DND-41 (cell line): ENCODE measurements around the gene SDK2.

Experiments
- EZH2 ChIP-seq: IDR thresholded peaks from 3 replicates; pipeline ENCODE4 v1.6.1; 2012; ENCODE audit warnings: borderline replicate concordance, low read depth, mild to moderate bottlenecking, moderate library complexity, low read length, inconsistent platforms; ENCODE audit not compliant: severe bottlenecking
- TF ChIP-seq, protein P1 (sequence below): IDR thresholded peaks from 2 replicates; pipeline ENCODE4 v1.5.1; 2012; ENCODE audit warnings: borderline replicate concordance, low read length, moderate library complexity, mild to moderate bottlenecking; ENCODE audit not compliant: poor library complexity, severe bottlenecking; ENCODE audit errors: extremely low read depth

DNA sequence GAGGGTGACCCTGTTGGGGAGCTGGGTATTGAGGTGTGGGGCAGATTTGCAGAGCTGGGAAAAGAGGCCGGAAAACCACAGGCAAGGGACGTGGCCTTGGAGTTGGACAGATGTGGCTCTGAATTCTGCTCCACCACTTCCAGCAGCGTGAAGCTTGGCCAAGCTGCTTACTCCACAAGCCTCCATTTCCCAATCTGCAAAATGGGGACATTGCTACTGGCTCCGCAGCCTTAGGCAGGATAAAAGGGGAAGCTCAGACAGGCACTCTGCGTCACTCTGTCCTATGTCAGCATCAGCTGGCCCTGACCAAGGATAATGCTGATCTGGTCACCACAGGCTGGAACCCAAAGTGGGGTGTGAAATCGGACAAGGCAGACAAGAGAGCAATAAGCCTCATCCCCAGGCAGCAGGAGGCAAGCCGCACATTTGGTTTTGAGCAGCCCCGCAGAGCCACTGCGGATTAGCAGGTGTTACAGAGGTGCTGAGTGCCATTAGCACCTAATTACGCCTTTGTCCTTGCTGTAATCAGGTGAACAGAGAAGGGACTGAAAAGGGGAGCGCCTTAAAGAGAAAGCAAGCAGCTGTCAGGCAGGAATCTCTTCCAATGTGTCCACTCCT, 54.8 kb downstream of the SDK2 start:
- TF ChIP-seq, protein P1, sequence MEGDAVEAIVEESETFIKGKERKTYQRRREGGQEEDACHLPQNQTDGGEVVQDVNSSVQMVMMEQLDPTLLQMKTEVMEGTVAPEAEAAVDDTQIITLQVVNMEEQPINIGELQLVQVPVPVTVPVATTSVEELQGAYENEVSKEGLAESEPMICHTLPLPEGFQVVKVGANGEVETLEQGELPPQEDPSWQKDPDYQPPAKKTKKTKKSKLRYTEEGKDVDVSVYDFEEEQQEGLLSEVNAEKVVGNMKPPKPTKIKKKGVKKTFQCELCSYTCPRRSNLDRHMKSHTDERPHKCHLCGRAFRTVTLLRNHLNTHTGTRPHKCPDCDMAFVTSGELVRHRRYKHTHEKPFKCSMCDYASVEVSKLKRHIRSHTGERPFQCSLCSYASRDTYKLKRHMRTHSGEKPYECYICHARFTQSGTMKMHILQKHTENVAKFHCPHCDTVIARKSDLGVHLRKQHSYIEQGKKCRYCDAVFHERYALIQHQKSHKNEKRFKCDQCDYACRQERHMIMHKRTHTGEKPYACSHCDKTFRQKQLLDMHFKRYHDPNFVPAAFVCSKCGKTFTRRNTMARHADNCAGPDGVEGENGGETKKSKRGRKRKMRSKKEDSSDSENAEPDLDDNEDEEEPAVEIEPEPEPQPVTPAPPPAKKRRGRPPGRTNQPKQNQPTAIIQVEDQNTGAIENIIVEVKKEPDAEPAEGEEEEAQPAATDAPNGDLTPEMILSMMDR, result no peak
- no peak for TF ChIP-seq EZH2
